GM18505 (cell line): Measurements from ENCODE around the gene UBA5.
A peak's percentile ranks its signal among the peaks of the same experiment; 100 is the strongest.

Experiments
- ATAC-seq: cut with Tn5 transposase; IDR thresholded peaks from one replicate; pipeline ENCODE4 v1.9.1; 2021; ENCODE audit not compliant: unreplicated experiment
- POLR2A ChIP-seq: IDR thresholded peaks from 4 replicates; pipeline ENCODE4 v1.6.1; 2011; ENCODE audit warnings: borderline replicate concordance; ENCODE audit not compliant: insufficient read depth, insufficient read length; ENCODE audit errors: extremely low read depth

The UBA5 gene

GRCh38 chr3:132713977-132714727, 54.0 kb downstream of the UBA5 start:
- TF ChIP-seq POLR2A, result no peak
- no peak for ATAC-seq

DNA sequence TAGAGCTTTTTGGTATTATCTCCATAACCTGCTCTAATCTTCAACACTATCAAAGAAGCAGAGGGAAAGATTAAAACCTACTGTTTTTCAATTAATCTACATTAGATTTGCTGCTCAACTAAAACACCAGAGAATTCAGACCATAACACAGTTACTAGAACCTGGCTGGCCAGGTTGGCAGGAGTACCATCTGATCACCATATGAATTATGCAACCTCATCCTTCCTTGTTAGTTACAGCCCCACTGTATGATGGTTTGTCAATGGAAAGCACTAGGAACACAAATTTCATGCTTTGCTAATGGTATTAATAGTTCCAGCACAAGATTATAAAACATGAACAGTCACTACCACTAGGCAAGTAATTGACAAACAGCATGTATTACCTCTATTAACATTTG, 56.2 kb downstream of the UBA5 start:
- no peak for TF ChIP-seq POLR2A
- no peak for ATAC-seq

- TF ChIP-seq POLR2A, result no peak
- ATAC-seq, result no peak
These were observed 60.1 kb downstream of the UBA5 start for GRCh38 chr3:132720228-132720627.

GRCh38 chr3:132721479-132722164, 61.5 kb downstream of the UBA5 start:
- TF ChIP-seq POLR2A, result no peak

DNA sequence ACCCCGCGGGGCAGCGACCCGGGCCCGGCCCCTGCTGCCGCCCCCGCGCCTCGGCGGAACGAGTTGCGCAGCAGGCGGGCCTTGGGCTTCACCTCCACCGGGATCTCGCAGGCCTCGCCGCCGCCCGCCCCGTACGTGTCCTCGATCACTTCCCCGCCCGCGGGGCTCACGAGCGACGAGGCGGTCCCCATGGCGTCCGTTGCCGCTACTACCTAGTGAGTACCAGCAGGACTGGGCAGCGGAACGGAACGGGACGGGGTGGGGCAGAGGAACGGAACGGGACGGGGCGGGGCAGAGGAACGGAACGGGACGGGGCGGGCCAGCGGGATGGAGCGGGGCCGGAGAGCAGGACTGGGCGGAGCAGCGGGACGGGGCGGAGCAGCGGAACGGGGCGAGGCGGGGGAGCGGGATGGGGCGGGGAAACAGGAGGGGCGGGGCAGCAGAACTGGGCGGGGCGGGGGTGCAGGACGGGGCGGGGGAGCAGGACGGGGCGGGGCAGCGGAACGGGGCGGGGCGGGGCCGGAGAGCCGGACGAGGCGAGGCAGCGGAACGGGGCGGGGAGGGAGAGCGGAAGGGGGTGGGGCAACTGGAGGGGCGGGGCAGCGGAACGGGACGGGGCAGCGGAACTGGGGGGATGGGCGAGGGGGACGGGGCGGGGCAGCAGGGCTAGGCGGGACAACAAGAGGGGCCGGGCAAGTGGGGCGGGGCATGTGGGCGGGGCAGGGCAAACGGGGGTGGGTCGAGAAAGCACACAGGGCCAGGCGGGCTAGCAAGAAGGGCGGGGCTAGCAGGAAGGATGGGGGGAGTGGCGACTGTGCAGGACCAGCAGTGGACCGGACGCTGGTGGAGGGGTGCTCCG, 62.3 kb downstream of the UBA5 start, which contains the start of gene NPHP3:
NPHP3 (minus strand) TSS at position 245 of the 859 bp plus-strand sequence; CDS start at position 191, 54 bp downstream.
- peak; percentile 76 for ATAC-seq
- TF ChIP-seq POLR2A, result peak; percentile 70

More at GRCh38 chr3:132721479-132722164, 61.5 kb downstream of the UBA5 start:
- ATAC-seq, result peak; percentile 31

GRCh38 chr3:132723024-132723950, 63.2 kb downstream of the UBA5 start:
- ATAC-seq, result no peak
- TF ChIP-seq POLR2A, result peak; percentile 60

DNA sequence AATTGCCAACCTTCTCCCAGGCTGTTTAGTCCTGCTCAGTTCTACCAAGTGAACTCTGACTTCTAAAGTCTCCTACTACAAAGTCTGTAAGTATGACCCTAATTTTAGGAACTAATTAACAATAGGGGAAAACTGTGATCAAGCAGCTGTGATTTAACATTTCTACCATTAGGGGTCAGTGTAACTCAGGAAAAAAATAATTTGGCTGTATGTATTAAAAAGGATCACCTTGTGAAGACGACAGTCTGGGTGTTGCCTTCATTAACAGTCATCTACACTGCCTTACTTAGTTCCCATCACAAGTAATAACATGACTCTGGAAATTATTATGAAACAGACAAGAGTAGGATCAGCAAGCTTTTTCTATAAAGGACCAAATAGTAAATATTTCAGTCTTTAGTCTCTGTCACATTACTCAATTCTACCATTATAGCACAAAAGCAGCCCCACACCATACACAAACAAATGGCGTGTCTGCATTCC, 66.3 kb downstream of the UBA5 start:
- ATAC-seq, result no peak
- no peak for TF ChIP-seq POLR2A
